GM18502 (cell line): ENCODE results near the gene USP10.

ENCODE experiments used
- ATAC-seq: cut with Tn5 transposase; IDR thresholded peaks from one replicate; pipeline ENCODE4 v1.9.1; 2021; ENCODE audit warnings: mild to moderate bottlenecking; ENCODE audit not compliant: unreplicated experiment, poor library complexity

USP10 gene

GRCh38 chr16:84765616-84766580 lies 66.1 kb downstream of the USP10 start:
- no peak for ATAC-seq

GRCh38 chr16:84766978-84767773 lies 67.4 kb downstream of the USP10 start:
- ATAC-seq: no peak

DNA sequence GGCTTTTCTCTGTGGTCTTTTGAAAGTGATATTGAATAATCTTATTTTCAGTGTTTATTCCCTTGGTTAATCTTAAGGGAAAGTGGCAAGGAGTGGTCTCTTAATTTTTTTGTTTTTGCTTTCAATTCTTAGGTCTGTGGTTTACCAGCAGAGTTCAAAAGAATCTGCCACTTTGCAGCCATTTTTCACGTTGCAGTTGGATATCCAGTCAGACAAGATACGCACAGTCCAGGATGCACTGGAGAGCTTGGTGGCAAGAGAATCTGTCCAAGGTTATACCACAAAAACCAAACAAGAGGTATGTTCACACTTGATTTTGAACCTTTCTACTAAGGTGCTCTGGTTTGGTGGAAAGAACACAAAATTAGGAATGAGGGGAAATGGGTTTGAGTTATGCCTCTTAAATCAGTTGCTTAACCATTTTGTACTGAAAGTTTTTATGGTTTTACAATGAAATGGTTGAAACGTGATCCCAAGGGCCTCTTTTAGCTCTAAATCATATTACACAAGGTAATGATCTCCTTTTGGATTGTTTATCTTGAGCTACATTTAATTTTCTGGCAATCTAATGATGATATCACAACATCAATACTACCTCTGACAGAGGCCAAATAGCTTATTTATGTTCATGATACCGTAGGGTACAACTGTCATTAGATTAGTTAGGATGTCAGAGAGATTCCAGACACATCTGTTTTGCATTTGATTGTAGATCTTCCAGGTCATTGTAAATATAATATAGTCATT lies 68.4 kb downstream of the USP10 start:
- no peak for ATAC-seq

DNA sequence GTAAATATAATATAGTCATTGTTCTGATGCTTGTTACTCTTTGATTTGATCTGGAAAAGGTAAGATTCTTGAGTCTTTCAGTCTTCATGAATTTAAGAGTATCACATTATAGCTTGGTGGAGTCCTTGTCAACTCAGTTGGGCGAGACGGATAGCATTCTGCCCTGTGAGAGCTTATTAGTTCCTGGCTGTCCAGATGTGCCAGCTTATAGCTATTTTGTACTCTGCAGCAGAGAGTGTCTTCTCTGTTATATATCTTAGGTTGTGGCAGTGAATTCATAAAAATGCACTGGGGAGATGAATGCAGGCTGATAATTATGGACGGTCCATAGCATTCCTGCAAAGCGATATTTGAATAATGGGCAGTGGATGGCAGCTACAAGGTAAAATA lies 69.0 kb downstream of the USP10 start:
- no peak for ATAC-seq

DNA sequence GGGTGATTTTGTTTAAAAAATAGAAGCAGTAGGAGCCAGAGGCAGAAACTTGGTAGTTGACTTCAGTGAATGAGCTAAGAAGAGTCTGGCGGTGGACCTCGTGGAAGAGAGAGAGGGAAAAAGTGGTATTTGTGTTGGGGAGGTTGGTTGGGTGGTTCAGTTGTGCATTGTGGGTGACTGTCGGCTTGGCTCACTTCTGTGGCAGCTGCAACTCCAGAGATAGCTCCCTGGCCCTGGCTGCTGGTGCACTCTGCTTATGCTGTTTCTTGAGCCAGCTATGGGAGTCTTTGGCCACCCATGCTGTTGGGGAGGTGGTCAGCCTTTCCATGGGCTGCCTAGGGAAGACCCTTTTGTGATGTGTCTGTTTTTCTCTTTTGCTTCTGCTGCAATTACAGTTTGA lies 69.6 kb downstream of the USP10 start:
- no peak for ATAC-seq

DNA sequence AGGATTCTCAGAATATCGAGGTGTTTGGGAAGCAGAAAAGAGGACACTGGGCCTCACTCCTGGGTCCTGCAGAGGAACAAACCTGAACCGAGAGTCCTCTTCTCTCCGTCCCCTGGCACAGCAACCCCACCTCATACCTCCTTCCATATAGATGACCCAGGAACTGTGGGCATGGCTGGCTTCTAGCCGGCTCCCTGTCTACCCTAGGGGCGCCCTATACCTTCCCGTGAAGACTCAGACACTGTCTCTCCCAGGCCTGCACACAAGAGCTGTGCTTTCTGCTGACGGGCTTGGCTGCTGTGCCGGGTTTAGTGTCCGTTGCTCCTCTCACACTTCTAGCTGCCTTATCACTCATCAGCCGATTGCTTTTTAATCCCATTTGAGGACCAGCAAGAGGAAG lies 73.5 kb downstream of the USP10 start:
- ATAC-seq: no peak

DNA sequence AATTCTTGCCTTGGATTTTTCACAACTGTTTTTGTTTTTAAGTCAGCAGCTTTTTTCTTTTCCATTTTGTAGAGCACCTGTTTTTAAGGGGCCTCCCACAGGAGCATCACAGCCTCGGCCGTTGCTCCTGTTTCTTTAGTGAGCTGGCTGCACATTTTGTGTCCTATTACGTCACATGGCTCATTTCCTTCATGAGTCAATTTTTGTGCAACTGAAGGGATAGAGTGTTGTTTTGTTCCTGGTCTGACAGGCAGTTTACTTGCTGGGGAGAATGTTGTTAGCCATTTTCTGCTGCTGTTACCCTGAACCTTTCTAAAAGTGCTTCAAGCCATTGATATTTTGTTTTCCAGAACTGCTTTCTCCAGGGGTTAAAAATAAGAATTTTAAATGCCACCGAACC lies 75.0 kb downstream of the USP10 start:
- ATAC-seq: no peak

GRCh38 chr16:84775262-84775810 lies 75.5 kb downstream of the USP10 start:
- ATAC-seq: no peak

- no peak for ATAC-seq
Measured at GRCh38 chr16:84777435-84777834, 77.6 kb downstream of the USP10 start.

GRCh38 chr16:84778720-84779119 lies 78.9 kb downstream of the USP10 start:
- ATAC-seq: no peak

GRCh38 chr16:84780063-84780462 lies 80.3 kb downstream of the USP10 start:
- ATAC-seq: no peak

GRCh38 chr16:84780544-84781376 lies 81.0 kb downstream of the USP10 start:
- no peak for ATAC-seq

GRCh38 chr16:84782846-84783245 lies 83.0 kb downstream of the USP10 start:
- ATAC-seq: no peak

DNA sequence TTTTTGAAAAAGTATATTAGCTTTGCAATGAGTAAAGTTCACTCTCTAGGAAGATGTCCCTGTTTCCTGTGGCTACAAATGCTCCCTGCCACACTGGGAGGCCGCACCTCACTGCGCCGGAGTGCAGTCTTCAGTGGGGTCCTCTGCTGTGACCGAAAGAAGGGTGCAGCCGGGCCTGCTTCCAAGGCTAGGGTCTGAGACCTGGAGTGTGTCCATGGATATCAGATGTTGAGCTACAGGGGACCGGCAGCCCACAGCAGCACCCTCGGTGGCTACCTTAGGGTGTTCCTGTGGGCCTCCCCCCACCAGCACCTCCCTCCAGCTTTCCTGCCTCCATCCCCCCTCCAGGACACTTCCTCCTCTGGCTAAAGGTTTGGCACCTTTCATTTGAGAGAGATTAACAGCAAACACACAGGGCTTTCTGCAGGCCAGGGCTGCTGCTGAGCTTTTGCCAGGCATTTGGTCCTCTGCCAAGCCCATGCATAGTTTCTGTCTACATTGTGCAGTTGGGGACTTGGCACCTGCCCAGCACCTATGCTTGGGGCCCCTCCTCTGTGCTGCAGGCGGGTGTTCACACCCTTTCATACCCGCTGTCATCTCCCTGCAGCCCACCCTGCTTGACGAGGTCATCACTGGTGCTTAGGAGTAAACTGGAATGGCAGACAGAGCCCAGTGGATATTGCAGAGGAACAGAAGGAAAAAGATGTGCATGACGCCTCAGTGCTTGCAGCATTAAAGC lies 86.2 kb downstream of the USP10 start:
- no peak for ATAC-seq

GRCh38 chr16:84786605-84787262 lies 86.9 kb downstream of the USP10 start:
- no peak for ATAC-seq

GRCh38 chr16:84787263-84787622 lies 87.4 kb downstream of the USP10 start:
- no peak for ATAC-seq

DNA sequence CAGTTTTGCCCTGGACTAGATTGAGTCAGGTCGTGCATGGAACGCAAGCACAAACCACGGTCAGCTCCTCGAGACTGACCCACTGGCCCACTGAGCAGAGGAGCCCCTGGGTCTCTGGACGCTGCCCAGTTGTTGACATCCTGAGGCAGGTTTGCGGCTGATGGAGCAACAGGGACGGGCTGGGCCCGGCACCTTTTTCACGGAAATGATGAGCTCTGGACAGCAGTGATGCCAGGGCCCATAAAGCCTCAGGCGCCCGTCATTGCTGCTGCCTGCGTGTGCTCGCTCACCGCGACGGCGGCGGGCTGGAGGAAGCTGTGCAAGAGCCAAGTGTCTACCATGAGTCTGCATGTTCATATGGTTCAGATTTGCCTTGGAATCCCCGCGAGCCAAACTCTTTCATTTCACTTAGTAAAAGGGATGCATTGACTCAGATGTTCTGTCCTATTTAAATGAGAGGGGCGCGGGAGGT lies 89.2 kb downstream of the USP10 start:
- no peak for ATAC-seq

- no peak for ATAC-seq
Measured at GRCh38 chr16:84789431-84789830, 89.6 kb downstream of the USP10 start.
